Smooth muscle cell (in vitro differentiated cells): ENCODE measurements around the gene PLAC9. TPM values are rescaled to one million over a fixed set of nuclear protein-coding genes. Genes with fewer than 3 reads are reported as not detected.
A peak's percentile ranks its signal among the peaks of the same experiment; 100 is the strongest.

Experiments used
- DNase-seq: peaks from one replicate; lab custom pipeline; 2025; ENCODE audit not compliant: unreplicated experiment; lab: John Stamatoyannopoulos, UW
- H2AFZ ChIP-seq: fragments of 200-600 bp; sonication (generic); 2 replicates; pipeline ENCODE4 v1.6.0; 2016; ENCODE audit warnings: antibody characterized with exemption, low read depth, mild to moderate bottlenecking
- H3F3A ChIP-seq: fragments of 200-600 bp; sonication (generic); 2 replicates; pipeline ENCODE4 v1.6.0; 2017; ENCODE audit warnings: antibody characterized with exemption, low read depth
- H3K27ac ChIP-seq: fragments of 200-600 bp; sonication (generic); 2 replicates; pipeline ENCODE4 v1.5.1; 2016; ENCODE audit warnings: low read depth, mild to moderate bottlenecking
- H3K27me3 ChIP-seq: fragments of 200-600 bp; sonication (generic); 2 replicates; pipeline ENCODE4 v1.6.1; 2016; ENCODE audit warnings: low read depth, mild to moderate bottlenecking
- H3K36me3 ChIP-seq: fragments of 200-600 bp; sonication (generic); 2 replicates; pipeline ENCODE4 v1.5.1; 2016; ENCODE audit warnings: low read depth
- H3K4me1 ChIP-seq: fragments of 200-600 bp; sonication (generic); 2 replicates; pipeline ENCODE4 v1.5.1; 2016; ENCODE audit warnings: low read depth
- H3K4me2 ChIP-seq: fragments of 200-600 bp; sonication (generic); 2 replicates; pipeline ENCODE4 v1.6.0; 2016; ENCODE audit warnings: mild to moderate bottlenecking
- H3K4me3 ChIP-seq: fragments of 200-600 bp; sonication (generic); 2 replicates; pipeline ENCODE4 v1.5.1; 2016; ENCODE audit warnings: mild to moderate bottlenecking
- H3K79me2 ChIP-seq: fragments of 200-600 bp; sonication (generic); 2 replicates; pipeline ENCODE4 v1.6.0; 2016; ENCODE audit warnings: low read depth, mild to moderate bottlenecking
- H3K9ac ChIP-seq: fragments of 200-600 bp; sonication (generic); 2 replicates; pipeline ENCODE4 v1.6.0; 2016; ENCODE audit warnings: low read depth
- H3K9me3 ChIP-seq: fragments of 200-600 bp; sonication (generic); replicated peaks from 2 replicates; pipeline ENCODE4 v1.5.1; 2016; ENCODE audit warnings: low read depth
- H4K20me1 ChIP-seq: fragments of 200-600 bp; sonication (generic); 2 replicates; pipeline ENCODE4 v1.6.0; 2016; ENCODE audit warnings: low read depth
- CTCF ChIP-seq: fragments of 200-600 bp; sonication (generic); IDR thresholded peaks from 2 replicates; pipeline ENCODE4 v1.5.1; 2017; ENCODE audit warnings: borderline replicate concordance, mild to moderate bottlenecking, antibody characterized with exemption; ENCODE audit not compliant: insufficient read depth, poor library complexity, severe bottlenecking
- WGBS: methylation state at CpG from one replicate; pipeline ENCODE4 v1.1.7; 2016; ENCODE audit warnings: low lambda C conversion rate; 5-methylcytosine and 5-hydroxymethylcytosine counted together
- polyA plus RNA-seq: library from polyadenylated mRNA; unstranded; fragments of >200 nt; fragmentation: Nextera tagmentation; extraction: Ambion mirVana; gene quantifications from 2 replicates; pipeline ENCODE4 v1.2.1, GENCODE V29; 2016
- total RNA-seq: library from RNA; depleted of rRNA; stranded (reverse); fragments of >200 nt; gene quantifications from 2 replicates; pipeline ENCODE4 v1.2.3, GENCODE V29; 2014

PLAC9 gene
- total and polyA plus RNA-seq, 2 experiments from 2014 or later = 1.5 to 23.7 TPM

- Histone ChIP-seq H3F3A (peaks cover 19% of the 10 kb centered on the region), H3K4me3 (no peak overlapping the region), H3K27me3 (no peaks in the 10 kb centered on the region), H3K79me2 (no peaks in the 10 kb centered on the region), H3K4me2 (no peak overlapping the region), H3K9me3 (no peaks in the 10 kb centered on the region), H3K9ac (no peak overlapping the region), H3K36me3 (no peaks in the 10 kb centered on the region), H2AFZ (no peak overlapping the region), H3K27ac (no peak overlapping the region), H3K4me1 (peaks cover 6% of the 10 kb centered on the region), H4K20me1 (peaks cover 34% of the 10 kb centered on the region)
- DNase-seq = no peak
- WGBS = 95% methylated on average over 8 of the region's 8 CpGs
- no peak for TF ChIP-seq CTCF
These were observed 31.3 kb downstream of the PLAC9 start for GRCh38 chr10:80163741-80164341.

- Histone ChIP-seq H3K4me2 (no peak overlapping the region), H3K9me3 (no peaks in the 10 kb centered on the region), H3K9ac (no peak overlapping the region), H3K4me1 (peaks cover 6% of the 10 kb centered on the region), H3K79me2 (no peaks in the 10 kb centered on the region), H3K27me3 (no peaks in the 10 kb centered on the region), H3K36me3 (no peaks in the 10 kb centered on the region), H3K4me3 (no peak overlapping the region), H3K27ac (no peak overlapping the region), H4K20me1 (peaks cover 42% of the 10 kb centered on the region), H3F3A (peaks cover 12% of the 10 kb centered on the region), H2AFZ (no peak overlapping the region)
- no peak for TF ChIP-seq CTCF
- DNase-seq = no peak
- WGBS = 93% methylated on average over 7 of the region's 7 CpGs
These were observed 32.1 kb downstream of the PLAC9 start for GRCh38 chr10:80164596-80164995.

- no peak for TF ChIP-seq CTCF
- H3K36me3 ChIP-seq = no peaks in the 10 kb centered on the region
- no peaks in the 10 kb centered on the region for H3K9me3 ChIP-seq
- peak overlapping the region; percentile 72 for H3K27ac ChIP-seq
- no peak overlapping the region for H3K4me2 ChIP-seq
- H3K4me3 ChIP-seq = no peak overlapping the region
- no peaks in the 10 kb centered on the region for H3K79me2 ChIP-seq
- no peaks in the 10 kb centered on the region for H3K27me3 ChIP-seq
- no peak for DNase-seq
- H4K20me1 ChIP-seq = peaks cover 46% of the 10 kb centered on the region
- no peak overlapping the region for H2AFZ ChIP-seq
- WGBS = 90% methylated on average over 7 of the region's 7 CpGs
- H3K9ac ChIP-seq = no peak overlapping the region
- H3F3A ChIP-seq = peaks cover 9% of the 10 kb centered on the region
- H3K4me1 ChIP-seq = peaks cover 6% of the 10 kb centered on the region
These were observed 32.6 kb downstream of the PLAC9 start for GRCh38 chr10:80165173-80165572.
